DOHH2 (cell line): ENCODE results near the gene YWHAH.

Source experiments
- H3F3A ChIP-seq: fragments of 200-600 bp; sonication (generic), shearing (Covaris generic); 2 replicates; pipeline ENCODE4 v1.6.0; 2016; ENCODE audit warnings: antibody characterized with exemption, mild to moderate bottlenecking; ENCODE audit not compliant: control insufficient read depth, insufficient read depth
- H3K27ac ChIP-seq: fragments of 200-600 bp; sonication (generic); 2 replicates; pipeline ENCODE4 v1.5.1; 2014; ENCODE audit warnings: low read depth, mild to moderate bottlenecking, low read length, moderate library complexity
- H3K27me3 ChIP-seq: fragments of 200-600 bp; sonication (generic); 2 replicates; pipeline ENCODE4 v1.6.1; 2014; ENCODE audit warnings: mild to moderate bottlenecking, low read length, mixed read lengths; ENCODE audit not compliant: control insufficient read depth
- H3K36me3 ChIP-seq: fragments of 200-600 bp; sonication (generic); 2 replicates; pipeline ENCODE4 v1.6.1; 2014; ENCODE audit warnings: mild to moderate bottlenecking, low read length, moderate library complexity, mixed read lengths; ENCODE audit not compliant: control insufficient read depth
- H3K4me1 ChIP-seq: fragments of 200-600 bp; sonication (generic); 2 replicates; pipeline ENCODE4 v1.6.1; 2014; ENCODE audit warnings: mild to moderate bottlenecking, low read length, mixed read lengths; ENCODE audit not compliant: control insufficient read depth
- H3K4me2 ChIP-seq: fragments of 200-600 bp; sonication (generic); 2 replicates; pipeline ENCODE4 v1.6.0; 2014; ENCODE audit warnings: mild to moderate bottlenecking, low read length, moderate library complexity
- H3K4me3 ChIP-seq: fragments of 200-600 bp; sonication (generic); 2 replicates; pipeline ENCODE4 v1.5.1; 2014; ENCODE audit warnings: mild to moderate bottlenecking, low read length, mixed read lengths
- H3K79me2 ChIP-seq: fragments of 200-600 bp; sonication (generic); 2 replicates; pipeline ENCODE4 v1.6.1; 2014; ENCODE audit warnings: mild to moderate bottlenecking, low read length, mixed read lengths; ENCODE audit not compliant: control insufficient read depth
- H3K9me2 ChIP-seq: fragments of 200-600 bp; sonication (generic); replicated peaks from 2 replicates; pipeline ENCODE4 v1.6.1; 2014; ENCODE audit warnings: mild to moderate bottlenecking, low read length, mixed read lengths; ENCODE audit not compliant: control insufficient read depth
- H3K9me3 ChIP-seq: fragments of 200-600 bp; sonication (generic); 2 replicates; pipeline ENCODE4 v1.6.1; 2014; ENCODE audit warnings: antibody characterized with exemption, low read length, mixed read lengths; ENCODE audit not compliant: control insufficient read depth, insufficient read depth
- H4K20me1 ChIP-seq: fragments of 200-600 bp; sonication (generic); 2 replicates; pipeline ENCODE4 v1.6.0; 2014; ENCODE audit warnings: low read depth, mild to moderate bottlenecking, antibody characterized with exemption, low read length, moderate library complexity; ENCODE audit not compliant: control insufficient read depth, insufficient read depth
- EZH2phosphoT487 ChIP-seq: fragments of 200-600 bp; sonication (generic); IDR thresholded peaks from 2 replicates; pipeline ENCODE4 v1.6.1; 2017; ENCODE audit warnings: borderline replicate concordance, mild to moderate bottlenecking, antibody characterized with exemption, low read length, moderate library complexity, mixed read lengths
- TF ChIP-seq, protein P1 (sequence below): fragments of 200-600 bp; sonication (generic); IDR thresholded peaks from one replicate; pipeline ENCODE4 v1.5.1; 2014; ENCODE audit warnings: antibody characterized with exemption, mild to moderate bottlenecking, low read depth, low read length; ENCODE audit not compliant: poor library complexity, severe bottlenecking

The YWHAH gene

DNA sequence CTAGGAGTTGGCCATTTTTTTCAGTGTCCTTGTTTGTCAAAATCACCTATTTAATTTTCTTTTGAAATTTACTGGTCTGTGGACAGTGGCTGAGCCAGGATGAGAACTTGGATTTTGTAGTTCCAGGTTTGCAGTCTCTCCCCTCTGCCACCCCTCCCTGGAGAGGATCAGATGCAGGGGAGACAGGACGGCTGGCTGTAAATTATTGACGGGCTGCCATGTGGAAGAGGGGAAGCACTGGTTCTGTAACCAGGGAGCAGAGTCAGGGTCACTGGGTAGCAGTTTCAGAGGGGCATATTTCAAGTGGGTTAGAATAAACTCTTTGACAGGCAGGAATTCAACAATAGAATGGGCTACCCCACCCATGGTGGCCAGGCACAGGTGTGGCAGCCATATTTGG, 20.6 kb upstream of the YWHAH start:
- Histone ChIP-seq H3F3A (peaks cover 3% of the 10 kb centered on the region; the same call in 1 of the 2 replicates), H3K4me3 (no peak overlapping the region), H3K9me3 (no peaks in the 10 kb centered on the region), H4K20me1 (no peaks in the 10 kb centered on the region), H3K27ac (no peak overlapping the region), H3K79me2 (no peaks in the 10 kb centered on the region), H3K9me2 (no peaks in the 10 kb centered on the region), H3K4me2 (no peak overlapping the region), H3K36me3 (no peaks in the 10 kb centered on the region), H3K27me3 (peaks cover 7% of the 10 kb centered on the region; the same call in 1 of the 2 replicates), H3K4me1 (peaks cover 17% of the 10 kb centered on the region)
- TF ChIP-seq, protein P1, sequence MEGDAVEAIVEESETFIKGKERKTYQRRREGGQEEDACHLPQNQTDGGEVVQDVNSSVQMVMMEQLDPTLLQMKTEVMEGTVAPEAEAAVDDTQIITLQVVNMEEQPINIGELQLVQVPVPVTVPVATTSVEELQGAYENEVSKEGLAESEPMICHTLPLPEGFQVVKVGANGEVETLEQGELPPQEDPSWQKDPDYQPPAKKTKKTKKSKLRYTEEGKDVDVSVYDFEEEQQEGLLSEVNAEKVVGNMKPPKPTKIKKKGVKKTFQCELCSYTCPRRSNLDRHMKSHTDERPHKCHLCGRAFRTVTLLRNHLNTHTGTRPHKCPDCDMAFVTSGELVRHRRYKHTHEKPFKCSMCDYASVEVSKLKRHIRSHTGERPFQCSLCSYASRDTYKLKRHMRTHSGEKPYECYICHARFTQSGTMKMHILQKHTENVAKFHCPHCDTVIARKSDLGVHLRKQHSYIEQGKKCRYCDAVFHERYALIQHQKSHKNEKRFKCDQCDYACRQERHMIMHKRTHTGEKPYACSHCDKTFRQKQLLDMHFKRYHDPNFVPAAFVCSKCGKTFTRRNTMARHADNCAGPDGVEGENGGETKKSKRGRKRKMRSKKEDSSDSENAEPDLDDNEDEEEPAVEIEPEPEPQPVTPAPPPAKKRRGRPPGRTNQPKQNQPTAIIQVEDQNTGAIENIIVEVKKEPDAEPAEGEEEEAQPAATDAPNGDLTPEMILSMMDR = no peak
- no peak for TF ChIP-seq EZH2phosphoT487

GRCh38 chr22:31925056-31925455, 19.3 kb upstream of the YWHAH start:
- H3K9me3 ChIP-seq = no peaks in the 10 kb centered on the region
- TF ChIP-seq, protein P1 = no peak
- TF ChIP-seq EZH2phosphoT487 = no peak
- no peak overlapping the region for H3K4me2 ChIP-seq
- H3K27ac ChIP-seq = no peak overlapping the region
- peaks cover 7% of the 10 kb centered on the region; the same call in 1 of the 2 replicates for H3K27me3 ChIP-seq
- no peaks in the 10 kb centered on the region for H3K79me2 ChIP-seq
- H3K4me3 ChIP-seq = no peak overlapping the region
- peaks cover 17% of the 10 kb centered on the region for H3K4me1 ChIP-seq
- H3K9me2 ChIP-seq = no peaks in the 10 kb centered on the region
- H4K20me1 ChIP-seq = no peaks in the 10 kb centered on the region
- no peaks in the 10 kb centered on the region for H3K36me3 ChIP-seq
- peaks cover 3% of the 10 kb centered on the region; the same call in 1 of the 2 replicates for H3F3A ChIP-seq

- TF ChIP-seq EZH2phosphoT487 = no peak
- TF ChIP-seq, protein P1 = no peak
- Histone ChIP-seq H3K36me3 (no peaks in the 10 kb centered on the region), H3K4me3 (no peak overlapping the region), H3F3A (peaks cover 3% of the 10 kb centered on the region; the same call in 1 of the 2 replicates), H3K4me2 (no peak overlapping the region), H3K9me3 (no peaks in the 10 kb centered on the region), H4K20me1 (no peaks in the 10 kb centered on the region), H3K27ac (no peak overlapping the region), H3K27me3 (peaks cover 7% of the 10 kb centered on the region; the same call in 1 of the 2 replicates), H3K9me2 (no peaks in the 10 kb centered on the region), H3K79me2 (no peaks in the 10 kb centered on the region), H3K4me1 (peaks cover 17% of the 10 kb centered on the region)
Observed at GRCh38 chr22:31926024-31926423, 18.3 kb upstream of the YWHAH start.
